Caco-2 (cell line): ENCODE measurements around the gene SHMT1. TPM values are rescaled to one million over a fixed set of nuclear protein-coding genes. Genes with fewer than 3 reads are reported as not detected.
A peak's percentile ranks its signal among the peaks of the same experiment; 100 is the strongest.
"Not testable (repeated sequence)": the region's sequence is repeated elsewhere in the genome, so short reads cannot be mapped to it uniquely, and the experiment has no call there.

Source experiments
- Bru-seq: library from RNA; stranded (reverse); fragments of 400-500 nt; gene quantifications from one replicate; lab custom pipeline; 2021; lab: Mats Ljungman, UMichigan
- BruChase-seq, 2 experiments: library from RNA; stranded (reverse); fragments of 400-500 nt; gene quantifications; one replicate each; lab custom pipeline; 2021; lab: Mats Ljungman, UMichigan
- BruUV-seq: library from RNA; stranded (reverse); fragments of 400-500 nt; replicated peaks from 2 replicates; lab custom pipeline; 2021; lab: Mats Ljungman, UMichigan
- CTCF ChIA-PET: fragments of 300-600 bp; sonication (Branson Sonifier 250); formaldehyde crosslinking; loops from one replicate; lab custom pipeline; 2022; ENCODE audit warnings: antibody characterized with exemption; lab: Charles Lee
- POLR2A ChIA-PET: fragments of 300-600 bp; sonication (Branson Sonifier 250); formaldehyde crosslinking; loops from one replicate; lab custom pipeline; 2022; ENCODE audit warnings: antibody characterized with exemption; lab: Charles Lee
- DNase-seq, 2 experiments: peaks; one replicate each; pipeline versions ENCODE4 v3.0.0 to v3.0.0-alpha.2; 2020 to 2022
- H3K27me3 ChIP-seq: replicated peaks from 2 replicates; pipeline ENCODE4 v1.6.0; 2011; ENCODE audit warnings: low read length; ENCODE audit not compliant: control insufficient read depth, insufficient read depth
- H3K36me3 ChIP-seq: 2 replicates; pipeline ENCODE4 v1.5.1; 2011; ENCODE audit warnings: low read length; ENCODE audit not compliant: control insufficient read depth, insufficient read depth
- H3K4me1 ChIP-seq: fragments of 250-450 bp; sonication (Bioruptor Pico); 2 replicates; pipeline ENCODE4 v1.5.1; 2020; ENCODE audit warnings: mild to moderate bottlenecking
- H3K4me3 ChIP-seq: 2 replicates; pipeline ENCODE4 v1.5.1; 2011; ENCODE audit warnings: low read depth, mild to moderate bottlenecking, control low read depth, low read length
- H3K9me3 ChIP-seq: fragments of 250-450 bp; sonication (Bioruptor Pico); 2 replicates; pipeline ENCODE4 v1.5.1; 2020; ENCODE audit warnings: mild to moderate bottlenecking, moderate library complexity
- H3K27ac Mint-ChIP-seq: one replicate; pipeline ENCODE4 v1.8.0; 2022; ENCODE audit warnings: mixed read lengths; ENCODE audit not compliant: unreplicated experiment
- H3K27me3 Mint-ChIP-seq: one replicate; pipeline ENCODE4 v1.8.0; 2022; ENCODE audit warnings: mixed read lengths; ENCODE audit not compliant: insufficient read depth, unreplicated experiment
- H3K36me3 Mint-ChIP-seq: one replicate; pipeline ENCODE4 v1.8.0; 2022; ENCODE audit warnings: mild to moderate bottlenecking, mixed read lengths; ENCODE audit not compliant: insufficient read depth, unreplicated experiment
- H3K4me1 Mint-ChIP-seq: one replicate; pipeline ENCODE4 v1.8.0; 2022; ENCODE audit warnings: low read depth, mixed read lengths; ENCODE audit not compliant: unreplicated experiment
- H3K4me3 Mint-ChIP-seq: one replicate; pipeline ENCODE4 v1.8.0; 2022; ENCODE audit warnings: mild to moderate bottlenecking, moderate library complexity, mixed read lengths; ENCODE audit not compliant: unreplicated experiment
- H3K9me3 Mint-ChIP-seq: one replicate; pipeline ENCODE4 v1.8.0; 2022; ENCODE audit warnings: mixed read lengths; ENCODE audit not compliant: unreplicated experiment
- CTCF ChIP-seq, 2 experiments: fragments of 200-600 bp in 1 of 2; IDR thresholded peaks; 1 replicate in 1 of 2; 2 replicates in 1 of 2; pipeline versions ENCODE4 v1.5.1 to v1.8.0; 2011 to 2022; ENCODE audit warnings: antibody characterized with exemption in 1 of 2, control low read depth in 1 of 2, inconsistent platforms in 1 of 2, low read depth in 1 of 2, low read length in 1 of 2, mild to moderate bottlenecking in 1 of 2, moderate library complexity in 1 of 2; ENCODE audit not compliant: insufficient read depth in 1 of 2, severe bottlenecking in 1 of 2, unreplicated experiment in 1 of 2
- intact Hi-C: fragments of 100-400 bp; cut with micrococcal nuclease; formaldehyde crosslinking; loops from one replicate; pipeline ENCODE4 v1.10.0; 2022; ENCODE audit not compliant: unreplicated experiment
- long read RNA-seq: library from polyadenylated mRNA; stranded (forward); transcript quantifications from one replicate; pipeline ENCODE4 v2.0.0, GENCODE V29; 2022
- total RNA-seq: library from RNA; stranded (reverse); gene quantifications from 2 replicates; pipeline ENCODE4 v1.2.3, GENCODE V29; 2022

The SHMT1 gene
- 69.4 and 72.4 TPM in 2 replicates for total RNA-seq
- percentile 70 among the genes with signal in this experiment for Bru-seq, nascent RNA
- BruChase-seq, experiment 1, labeled RNA remaining after a 2-hour chase: percentile 77 among the genes with signal in this experiment
- percentile 80 among the genes with signal in this experiment for BruChase-seq, experiment 2, labeled RNA remaining after a 6-hour chase
- long read RNA-seq, transcript SHMT1-203 (11 exons, 1,656 nt): minor isoform, 45 of 218 reads
- long read RNA-seq, transcript SHMT1-201 (12 exons, 2,464 nt): major isoform, 110 of 218 reads
- long read RNA-seq, partial matches to known transcripts: 14 of 218 reads
- long read RNA-seq, other reads (novel, unspliced or antisense): 48 of 218 reads

- H3K9me3 ChIP-seq: no peaks in the 10 kb centered on the region
- no TSS peak for BruUV-seq
- DNase-seq: peak; percentile 96 to 98
- ChIA-PET POLR2A (no interaction called here), CTCF (interaction anchor here (0.6 kb wide), 1 partner anchor 262 kb away, joined by 3 read pairs; no protein-coding TSS in a partner anchor)
- Mint-ChIP-seq H3K27me3 (no peaks in the 10 kb centered on the region), H3K9me3 (no peaks in the 10 kb centered on the region), H3K4me3 (peak within 1 kb of the TSS; percentile 81), H3K36me3 (peaks cover 27% of the 10 kb centered on the region), H3K4me1 (peaks cover 7% of the 10 kb centered on the region), H3K27ac (peak within 1 kb of the TSS; percentile 45)
- 0 out of 2 replicates have a peak, but pooled peaks cover 4% of the 10 kb centered on the region for H3K4me1 ChIP-seq
- peak within 1 kb of the TSS; percentile 99 for H3K4me3 ChIP-seq
- intact Hi-C loops: loop anchor here (1.0 to 5.0 kb wide), 3 partner anchors 48 to 581 kb away; partner anchors contain the start of genes ALKBH5 and SMCR8
- H3K36me3 ChIP-seq: no peaks in the 10 kb centered on the region
- no peaks in the 10 kb centered on the region; the same call in 1 of the 2 replicates for H3K27me3 ChIP-seq
- TF ChIP-seq CTCF (IDR thresholded peaks at IDR 0.05; ENCODE audit: insufficient read depth in 1 of 2, low read depth in 1 of 2, low read length in 1 of 2, severe bottlenecking in 1 of 2, unreplicated experiment in 1 of 2): no peak
These were observed at the start of gene SHMT1 for GRCh38 chr17:18363101-18364049. TSS of gene SHMT1 (minus strand) at chr17:18363550. CDS start at chr17:18355981, 7,569 bp downstream.

GRCh38 chr17:18412001-18412538 lies 48.7 kb upstream of the SHMT1 start:
- H3K9me3 ChIP-seq, H3K4me1 ChIP-seq, BruUV-seq, CTCF ChIA-PET, H3K4me1 Mint-ChIP-seq, H3K4me3 Mint-ChIP-seq, POLR2A ChIA-PET, H3K27me3 Mint-ChIP-seq, H3K4me3 ChIP-seq, H3K36me3 ChIP-seq, H3K9me3 Mint-ChIP-seq, intact Hi-C loops, DNase-seq, H3K36me3 Mint-ChIP-seq, H3K27me3 ChIP-seq: not testable (repeated sequence)
- H3K27ac Mint-ChIP-seq: peak overlapping the region; percentile 62

- H3K9me3 ChIP-seq, intact Hi-C loops, H3K36me3 Mint-ChIP-seq, BruUV-seq, H3K36me3 ChIP-seq, CTCF ChIA-PET, H3K27me3 Mint-ChIP-seq, H3K27me3 ChIP-seq, DNase-seq, H3K4me1 Mint-ChIP-seq, H3K9me3 Mint-ChIP-seq, POLR2A ChIA-PET, H3K4me1 ChIP-seq: not testable (repeated sequence)
- H3K4me3 ChIP-seq: peak overlapping the region; percentile 45
- peak overlapping the region; percentile 89 for H3K4me3 Mint-ChIP-seq
- peak overlapping the region; percentile 62 for H3K27ac Mint-ChIP-seq
These were observed 48.1 kb upstream of the SHMT1 start for GRCh38 chr17:18411377-18411864.

- H3K4me1 ChIP-seq, H3K27me3 Mint-ChIP-seq, H3K27ac Mint-ChIP-seq, BruUV-seq, DNase-seq, intact Hi-C loops, H3K9me3 Mint-ChIP-seq, H3K9me3 ChIP-seq, H3K36me3 ChIP-seq, POLR2A ChIA-PET, H3K27me3 ChIP-seq, CTCF ChIA-PET, H3K4me1 Mint-ChIP-seq, H3K36me3 Mint-ChIP-seq: not testable (repeated sequence)
- H3K4me3 Mint-ChIP-seq: peak overlapping the region; percentile 89
- H3K4me3 ChIP-seq: peak overlapping the region; percentile 5; the same call in 1 of the 2 replicates
These were observed 47.4 kb upstream of the SHMT1 start for GRCh38 chr17:18410736-18411135.

- H3K4me1 ChIP-seq, H3K4me3 ChIP-seq, H3K9me3 Mint-ChIP-seq, CTCF ChIA-PET, H3K36me3 Mint-ChIP-seq, H3K27me3 ChIP-seq, H3K27ac Mint-ChIP-seq, DNase-seq, H3K36me3 ChIP-seq, H3K9me3 ChIP-seq, H3K4me1 Mint-ChIP-seq, H3K27me3 Mint-ChIP-seq, BruUV-seq, H3K4me3 Mint-ChIP-seq, POLR2A ChIA-PET, intact Hi-C loops: not testable (repeated sequence)
These were observed 46.0 kb upstream of the SHMT1 start for GRCh38 chr17:18409321-18409720.
